Fibroblast of skin of back (primary cell): ENCODE measurements around the gene TMEM171. TPM values are rescaled to one million over a fixed set of nuclear protein-coding genes. Genes with fewer than 3 reads are reported as not detected.

Source experiments
- DNase-seq: peaks from one replicate; pipeline ENCODE4 v3.0.0-alpha.2; 2013
- polyA plus RNA-seq, 2 experiments: library from polyadenylated mRNA; unstranded; fragments of 120-200 nt; gene quantifications; one replicate each; pipeline ENCODE4 v1.2.1, GENCODE V29; 2013; ENCODE audit not compliant: insufficient read length in 2 of 2

The TMEM171 gene
- polyA plus RNA-seq (2013, experiment 1 of 2; ENCODE audit: insufficient read length) = 6.0 TPM
- polyA plus RNA-seq (2013, experiment 2 of 2; ENCODE audit: insufficient read length) = 5.1 TPM

GRCh38 chr5:73120222-73121118 lies at the start of gene TMEM171:
TSS of gene TMEM171 (plus strand) at chr5:73120575. CDS start at chr5:73123374, 2,799 bp downstream.
- DNase-seq = peak; percentile 48

GRCh38 chr5:73081093-73081492 lies 39.3 kb upstream of the TMEM171 start:
- DNase-seq = no peak

- DNase-seq = peak; percentile 22
Observed at GRCh38 chr5:73088026-73088425, 32.3 kb upstream of the TMEM171 start.

- DNase-seq = peak; percentile 91
Observed at GRCh38 chr5:73093943-73094342, 26.4 kb upstream of the TMEM171 start.

GRCh38 chr5:73094415-73094814 lies 26.0 kb upstream of the TMEM171 start:
- no peak for DNase-seq

- no peak for DNase-seq
Observed at GRCh38 chr5:73095564-73096238, 24.7 kb upstream of the TMEM171 start.

GRCh38 chr5:73096239-73096575 lies 24.2 kb upstream of the TMEM171 start:
- no peak for DNase-seq

- DNase-seq = no peak
Observed at GRCh38 chr5:73097740-73098139, 22.6 kb upstream of the TMEM171 start.

GRCh38 chr5:73100109-73100508 lies 20.3 kb upstream of the TMEM171 start:
- no peak for DNase-seq

- DNase-seq = no peak
Observed at GRCh38 chr5:73103870-73104299, 16.5 kb upstream of the TMEM171 start.

- no peak for DNase-seq
Observed at GRCh38 chr5:73104326-73104725, 16.0 kb upstream of the TMEM171 start.

GRCh38 chr5:73106335-73106734 lies 14.0 kb upstream of the TMEM171 start:
- DNase-seq = no peak

GRCh38 chr5:73110190-73110589 lies 10.2 kb upstream of the TMEM171 start:
- no peak for DNase-seq

GRCh38 chr5:73111536-73111935 lies 8.8 kb upstream of the TMEM171 start:
- no peak for DNase-seq

- DNase-seq = no peak
Observed at GRCh38 chr5:73112359-73112758, 8.0 kb upstream of the TMEM171 start.

GRCh38 chr5:73114044-73114688 lies 6.2 kb upstream of the TMEM171 start:
- DNase-seq = no peak

- peak; percentile 95 for DNase-seq
Observed at GRCh38 chr5:73115399-73116051, 4.8 kb upstream of the TMEM171 start.

- DNase-seq = peak; percentile 28
Observed at GRCh38 chr5:73116506-73116905, 3.9 kb upstream of the TMEM171 start.

- DNase-seq = no peak
Observed at GRCh38 chr5:73117088-73117740, 3.2 kb upstream of the TMEM171 start.

GRCh38 chr5:73118391-73118973 lies 1.9 kb upstream of the TMEM171 start:
- no peak for DNase-seq

- DNase-seq = no peak
Observed at GRCh38 chr5:73119451-73120157, 771 bp upstream of the TMEM171 start.
